HG03342 (cell line): ENCODE results near the gene DDX3X.
"Not testable (repeated sequence)": the region's sequence is repeated elsewhere in the genome, so short reads cannot be mapped to it uniquely, and the experiment has no call there.

Experiments
- ATAC-seq: cut with Tn5 transposase; IDR thresholded peaks from one replicate; pipeline ENCODE4 v1.9.1; 2021; ENCODE audit warnings: mild to moderate bottlenecking, moderate library complexity; ENCODE audit not compliant: unreplicated experiment

Gene DDX3X

DNA sequence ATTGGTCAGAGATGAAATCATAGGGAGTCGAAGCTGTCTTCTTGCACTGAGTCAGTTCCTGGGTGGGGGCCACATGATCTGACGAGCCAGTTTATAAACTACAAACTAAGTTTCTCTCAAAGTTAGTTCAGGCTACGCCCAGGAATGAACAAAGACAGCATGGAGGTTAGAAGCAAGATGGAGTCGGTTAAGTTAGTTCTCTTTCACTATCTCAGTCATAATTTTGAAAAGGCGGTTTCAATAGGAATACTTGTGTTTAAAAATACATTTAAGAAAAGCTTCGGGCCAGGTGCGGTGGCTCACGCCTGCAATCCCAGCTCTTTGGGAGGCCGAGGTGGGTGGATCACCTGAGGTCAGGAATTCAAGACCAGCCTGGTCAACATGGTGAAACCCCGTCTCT, 77.3 kb downstream of the DDX3X start:
- not testable (repeated sequence) for ATAC-seq

DNA sequence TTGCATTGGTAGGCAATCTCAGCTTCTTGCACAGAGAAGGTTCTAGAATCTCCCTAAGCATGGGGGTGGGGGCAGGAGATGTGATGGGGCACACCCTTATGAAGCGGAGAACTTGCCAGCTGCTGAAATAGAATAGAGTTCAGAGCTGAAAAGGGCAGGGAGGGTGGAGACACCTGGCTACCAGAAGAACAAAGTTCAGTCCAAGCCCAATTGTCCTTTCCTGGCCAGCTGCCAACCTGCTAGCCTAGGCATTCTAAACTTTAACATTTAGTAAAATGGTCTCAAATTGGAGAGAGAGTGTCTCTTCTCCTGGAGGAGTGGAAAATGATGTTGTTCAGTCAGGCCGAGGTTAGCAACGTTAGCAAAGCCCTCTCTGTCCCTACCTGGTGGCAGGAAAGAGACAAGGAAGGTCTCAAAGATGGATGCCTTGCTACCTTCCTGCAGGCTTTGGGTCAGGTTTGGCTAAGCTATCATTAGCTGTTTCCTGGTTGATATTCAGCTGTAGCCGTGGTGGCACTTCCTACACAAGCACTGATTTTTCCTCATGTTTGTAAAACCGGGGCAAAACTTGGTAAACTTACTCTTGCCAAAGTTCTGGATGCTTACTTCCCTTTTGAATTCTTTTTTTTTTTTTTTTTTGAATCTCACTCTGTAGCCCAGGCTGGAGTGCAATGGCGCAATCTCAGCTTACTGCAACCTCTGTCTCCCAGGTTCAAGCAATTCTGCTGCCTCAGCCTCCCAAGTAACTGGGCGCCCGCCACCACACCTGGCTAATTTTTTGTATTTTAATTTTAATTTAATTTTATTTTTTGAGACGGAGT, 78.5 kb downstream of the DDX3X start:
- ATAC-seq: no peak
